Neuronal stem cell (in vitro differentiated cells): ENCODE results near the gene FBXW7.

Experiments
- DNase-seq: peaks from one replicate; pipeline ENCODE4 v3.0.0-alpha.2; 2013; ENCODE audit warnings: low spot score
- H2AFZ ChIP-seq: one replicate; pipeline ENCODE4 v1.6.1; 2013; ENCODE audit warnings: mild to moderate bottlenecking, low read length, inconsistent platforms
- H2AK5ac ChIP-seq: 2 replicates; pipeline ENCODE4 v1.6.1; 2013; ENCODE audit warnings: low read depth, mild to moderate bottlenecking, inconsistent platforms, low read length, moderate library complexity, mixed read lengths
- H2BK120ac ChIP-seq: 2 replicates; pipeline ENCODE4 v1.6.1; 2013; ENCODE audit warnings: low read depth, mild to moderate bottlenecking, inconsistent platforms, low read length, moderate library complexity, mixed read lengths
- H2BK12ac ChIP-seq: one replicate; pipeline ENCODE4 v1.6.1; 2013; ENCODE audit warnings: low read length, inconsistent platforms
- H2BK15ac ChIP-seq: 2 replicates; pipeline ENCODE4 v1.6.1; 2013; ENCODE audit warnings: mild to moderate bottlenecking, low read length, inconsistent platforms, mixed read lengths
- H2BK5ac ChIP-seq: one replicate; pipeline ENCODE4 v1.6.1; 2013; ENCODE audit warnings: inconsistent platforms, mild to moderate bottlenecking, low read length, moderate library complexity
- H3K14ac ChIP-seq: one replicate; pipeline ENCODE4 v1.6.1; 2013; ENCODE audit warnings: low read length, inconsistent platforms
- H3K18ac ChIP-seq: 2 replicates; pipeline ENCODE4 v1.6.1; 2013; ENCODE audit warnings: low read length, inconsistent platforms
- H3K23ac ChIP-seq: 2 replicates; pipeline ENCODE4 v1.6.1; 2013; ENCODE audit warnings: low read depth, mild to moderate bottlenecking, mixed read lengths, low read length, inconsistent platforms; ENCODE audit not compliant: poor library complexity
- H3K27ac ChIP-seq: replicated peaks from 3 replicates; pipeline ENCODE4 v1.5.1; 2013; ENCODE audit warnings: low read length, inconsistent platforms
- H3K27me3 ChIP-seq, 3 experiments: 2 replicates each; pipeline ENCODE4 v1.6.1; 2013; ENCODE audit warnings: low read length in 3 of 3, mild to moderate bottlenecking in 2 of 3, inconsistent platforms in 1 of 3, low read depth in 1 of 3, mixed read lengths in 1 of 3, moderate library complexity in 1 of 3; ENCODE audit not compliant: control insufficient read depth in 3 of 3, insufficient read depth in 3 of 3
- H3K36me3 ChIP-seq, 2 donors: replicated peaks in 1 of 2; 2 replicates each; pipeline ENCODE4 v1.6.1; 2013; ENCODE audit warnings: low read length in 2 of 2; ENCODE audit not compliant: control insufficient read depth in 2 of 2, insufficient read depth in 2 of 2
- H3K4ac ChIP-seq: 2 replicates; pipeline ENCODE4 v1.6.1; 2013; ENCODE audit warnings: inconsistent platforms, mild to moderate bottlenecking, low read length, moderate library complexity
- H3K4me1 ChIP-seq, 2 donors: 1 replicate in 1 of 2; 2 replicates in 1 of 2; pipeline ENCODE4 v1.6.1; 2013; ENCODE audit warnings: low read length in 2 of 2, low read depth in 1 of 2; ENCODE audit not compliant: control insufficient read depth in 2 of 2, insufficient read depth in 1 of 2
- H3K4me2 ChIP-seq: one replicate; pipeline ENCODE4 v1.6.1; 2013; ENCODE audit warnings: mild to moderate bottlenecking, low read length, inconsistent platforms; ENCODE audit not compliant: insufficient read depth, poor library complexity, severe bottlenecking
- H3K4me3 ChIP-seq, 2 donors: 2 replicates each; pipeline ENCODE4 v1.5.1; 2013; ENCODE audit warnings: low read length in 2 of 2, mild to moderate bottlenecking in 2 of 2, inconsistent platforms in 1 of 2, moderate library complexity in 1 of 2
- H3K79me1 ChIP-seq: one replicate; pipeline ENCODE4 v1.6.1; 2013; ENCODE audit warnings: low read depth, mild to moderate bottlenecking, inconsistent platforms, low read length, moderate library complexity
- H3K9ac ChIP-seq: one replicate; pipeline ENCODE4 v1.6.1; 2013; ENCODE audit warnings: mild to moderate bottlenecking, low read depth, low read length, inconsistent platforms; ENCODE audit not compliant: poor library complexity
- H3K9me3 ChIP-seq, 2 donors: replicated peaks in 1 of 2; 2 replicates each; pipeline versions ENCODE3 to v1.6.1; 2013; ENCODE audit warnings: low read length in 2 of 2, mild to moderate bottlenecking in 2 of 2, inconsistent platforms in 1 of 2, low read depth in 1 of 2, mixed read lengths in 1 of 2, moderate library complexity in 1 of 2; ENCODE audit not compliant: control insufficient read depth in 2 of 2, insufficient read depth in 1 of 2
- H4K8ac ChIP-seq: one replicate; pipeline ENCODE4 v1.6.1; 2013; ENCODE audit warnings: low read depth, mild to moderate bottlenecking, inconsistent platforms, low read length, moderate library complexity
- H4K91ac ChIP-seq: one replicate; pipeline ENCODE4 v1.6.1; 2013; ENCODE audit warnings: low read length, low read depth, mild to moderate bottlenecking, inconsistent platforms; ENCODE audit not compliant: poor library complexity
- WGBS, 2 donors: extraction: QIAGEN DNeasy Blood & Tissue Kit; methylation state at CpG; one replicate each; pipeline ENCODE4 v1.1.7; 2013; ENCODE audit warnings: missing lambda C conversion rate in 2 of 2, mixed read lengths in 1 of 2; ENCODE audit not compliant: insufficient read length in 2 of 2, insufficient replicate concordance in 1 of 2; ENCODE audit errors: extremely low coverage in 2 of 2; 5-methylcytosine and 5-hydroxymethylcytosine counted together

Gene FBXW7

GRCh38 chr4:152451496-152451895, 84.4 kb downstream of the FBXW7 start:
- DNase-seq = no peak
- Histone ChIP-seq H3K79me1 (no peaks in the 10 kb centered on the region), H3K36me3 (no peaks in the 10 kb centered on the region), H3K23ac (no peak overlapping the region), H3K4me2 (no peak overlapping the region), H3K18ac (no peak overlapping the region), H3K14ac (no peak overlapping the region), H3K4me1 (no peaks in the 10 kb centered on the region), H2BK120ac (no peak overlapping the region), H3K27ac (no peak overlapping the region), H4K91ac (no peak overlapping the region), H3K9me3 (no peaks in the 10 kb centered on the region), H4K8ac (no peak overlapping the region), H3K9ac (no peak overlapping the region), H2AFZ (no peak overlapping the region), H2BK15ac (no peak overlapping the region), H2BK12ac (no peak overlapping the region), H2AK5ac (no peak overlapping the region), H3K4me3 (no peak overlapping the region), H3K27me3 (no peaks in the 10 kb centered on the region), H2BK5ac (no peak overlapping the region), H3K4ac (no peak overlapping the region)
- no CpG with 5 or more reads among the region's 3 CpGs for WGBS, 2 donors

GRCh38 chr4:152448854-152449253, 87.0 kb downstream of the FBXW7 start:
- Histone ChIP-seq H3K27ac (no peak overlapping the region), H2BK5ac (no peak overlapping the region), H2BK120ac (no peak overlapping the region), H2BK15ac (no peak overlapping the region), H3K4ac (no peak overlapping the region), H3K14ac (no peak overlapping the region), H3K4me2 (no peak overlapping the region), H3K9me3 (no peaks in the 10 kb centered on the region), H2BK12ac (no peak overlapping the region), H4K8ac (no peak overlapping the region), H2AK5ac (no peak overlapping the region), H2AFZ (no peak overlapping the region), H3K4me3 (no peak overlapping the region), H3K4me1 (no peaks in the 10 kb centered on the region), H3K23ac (no peak overlapping the region), H3K18ac (no peak overlapping the region), H3K9ac (no peak overlapping the region), H3K27me3 (no peaks in the 10 kb centered on the region), H3K79me1 (no peaks in the 10 kb centered on the region), H4K91ac (no peak overlapping the region), H3K36me3 (no peaks in the 10 kb centered on the region)
- no peak for DNase-seq
- no CpG with 5 or more reads among the region's 3 CpGs for WGBS, 2 donors

GRCh38 chr4:152448038-152448707, 87.7 kb downstream of the FBXW7 start:
- Histone ChIP-seq H2BK120ac (no peak overlapping the region), H2AK5ac (no peak overlapping the region), H3K18ac (no peak overlapping the region), H2BK5ac (no peak overlapping the region), H3K14ac (no peak overlapping the region), H2AFZ (no peak overlapping the region), H4K91ac (no peak overlapping the region), H3K9me3 (no peaks in the 10 kb centered on the region), H3K4me3 (no peak overlapping the region), H3K23ac (no peak overlapping the region), H3K4me1 (no peaks in the 10 kb centered on the region), H3K79me1 (no peaks in the 10 kb centered on the region), H2BK15ac (no peak overlapping the region), H2BK12ac (no peak overlapping the region), H3K27ac (no peak overlapping the region), H3K27me3 (no peaks in the 10 kb centered on the region), H3K36me3 (no peaks in the 10 kb centered on the region), H3K4me2 (no peak overlapping the region), H4K8ac (no peak overlapping the region), H3K9ac (no peak overlapping the region), H3K4ac (no peak overlapping the region)
- no peak for DNase-seq
- WGBS, 2 donors = no CpG with 5 or more reads among the region's 6 CpGs

- H3K9ac ChIP-seq = no peak overlapping the region
- H2AK5ac ChIP-seq = no peak overlapping the region
- H3K4me2 ChIP-seq = no peak overlapping the region
- H2BK120ac ChIP-seq = no peak overlapping the region
- H3K79me1 ChIP-seq = no peaks in the 10 kb centered on the region
- no CpG with 5 or more reads among the region's 3 CpGs for WGBS, 2 donors
- H2BK12ac ChIP-seq = no peak overlapping the region
- no peak for DNase-seq
- H3K23ac ChIP-seq = no peak overlapping the region
- H2BK5ac ChIP-seq = no peak overlapping the region
- H3K4ac ChIP-seq = no peak overlapping the region
- H3K14ac ChIP-seq = no peak overlapping the region
- no peak overlapping the region for H3K27ac ChIP-seq
- H2BK15ac ChIP-seq = no peak overlapping the region
- no peaks in the 10 kb centered on the region for H3K4me1 ChIP-seq
- no peaks in the 10 kb centered on the region for H3K36me3 ChIP-seq
- no peaks in the 10 kb centered on the region for H3K27me3 ChIP-seq
- no peak overlapping the region for H2AFZ ChIP-seq
- H3K4me3 ChIP-seq = no peak overlapping the region
- no peak overlapping the region for H4K8ac ChIP-seq
- no peak overlapping the region for H3K18ac ChIP-seq
- no peaks in the 10 kb centered on the region for H3K9me3 ChIP-seq
- no peak overlapping the region for H4K91ac ChIP-seq
Measured at GRCh38 chr4:152443859-152444258, 92.0 kb downstream of the FBXW7 start.
